WTC11 (cell line): Measurements from ENCODE around the gene RIPOR3. TPM values are rescaled to one million over a fixed set of nuclear protein-coding genes. Genes with fewer than 3 reads are reported as not detected.

Source experiments
- ATAC-seq: fragments of 200-7000 bp; cut with Tn5 transposase; 2 replicates; pipeline ENCODE4 v1.10.0; 2021; ENCODE audit warnings: mild to moderate bottlenecking, moderate library complexity
- CTCF ChIA-PET: fragments of 300-600 bp; sonication (Branson Sonifier 250); formaldehyde crosslinking; loops from one replicate; lab custom pipeline; 2021; ENCODE audit warnings: antibody characterized with exemption; lab: Charles Lee
- POLR2A ChIA-PET: fragments of 350-600 bp; sonication (Branson Sonifier 250); formaldehyde crosslinking; loops from one replicate; lab custom pipeline; 2021; ENCODE audit warnings: antibody characterized with exemption; lab: Charles Lee
- DNase-seq: peaks from one replicate; pipeline ENCODE4 v3.0.0; 2021; ENCODE audit warnings: low spot score
- H3K27ac Mint-ChIP-seq: 2 replicates; pipeline ENCODE4 v1.8.0; 2021; ENCODE audit warnings: mixed read lengths
- H3K27me3 Mint-ChIP-seq: 2 replicates; pipeline ENCODE4 v1.8.0; 2021; ENCODE audit warnings: low read depth, mild to moderate bottlenecking, moderate library complexity, mixed read lengths
- H3K36me3 Mint-ChIP-seq: 2 replicates; pipeline ENCODE4 v1.8.0; 2021; ENCODE audit warnings: mixed read lengths
- H3K4me1 Mint-ChIP-seq: 2 replicates; pipeline ENCODE4 v1.8.0; 2022; ENCODE audit warnings: mixed read lengths
- H3K4me3 Mint-ChIP-seq: 2 replicates; pipeline ENCODE4 v1.8.0; 2021; ENCODE audit warnings: mild to moderate bottlenecking, moderate library complexity, mixed read lengths
- H3K9me3 Mint-ChIP-seq: 2 replicates; pipeline ENCODE4 v1.8.0; 2021; ENCODE audit warnings: mixed read lengths
- JUN ChIP-seq: sonication (generic); formaldehyde crosslinking; IDR thresholded peaks from 2 replicates; pipeline ENCODE4 v1.8.0; 2023; ENCODE audit warnings: mild to moderate bottlenecking, missing genetic modification reagents
- NFATC4 ChIP-seq: fragments of 250-450 bp; sonication (Bioruptor Pico); IDR thresholded peaks from 2 replicates; pipeline ENCODE4 v1.9.0; 2021; ENCODE audit warnings: mild to moderate bottlenecking
- RELA ChIP-seq: sonication (generic); formaldehyde crosslinking; IDR thresholded peaks from 2 replicates; pipeline ENCODE4 v1.8.1; 2022; ENCODE audit warnings: missing genetic modification reagents, mild to moderate bottlenecking, borderline replicate concordance
- SOX15 ChIP-seq: fragments of 250-450 bp; sonication (Bioruptor Pico); IDR thresholded peaks from 2 replicates; pipeline ENCODE4 v1.9.0; 2021; ENCODE audit warnings: mild to moderate bottlenecking
- ZNF671 ChIP-seq: fragments of 250-450 bp; sonication (Bioruptor Pico); IDR thresholded peaks from 2 replicates; pipeline ENCODE4 v1.8.0; 2021; ENCODE audit warnings: mild to moderate bottlenecking
- total RNA-seq: library from RNA; stranded (reverse); gene quantifications from 3 replicates; pipeline ENCODE4 v1.2.3, GENCODE V29; 2021
- TF ChIP-seq, protein P1 (sequence below): sonication (generic); formaldehyde crosslinking; IDR thresholded peaks from 2 replicates; pipeline ENCODE4 v1.8.1; 2023; ENCODE audit warnings: mild to moderate bottlenecking, missing genetic modification reagents, borderline replicate concordance
- TF ChIP-seq, protein P2 (sequence below): fragments of 250-450 bp; sonication (Bioruptor Pico); IDR thresholded peaks from 2 replicates; pipeline ENCODE4 v2.1.2; 2022; ENCODE audit warnings: mild to moderate bottlenecking, moderate library complexity
- TF ChIP-seq, protein P3 (sequence below): fragments of 200-600 bp; IDR thresholded peaks from 2 replicates; pipeline ENCODE4 v1.8.0; 2022; ENCODE audit warnings: antibody characterized with exemption
- TF ChIP-seq, protein P4 (sequence below): sonication (generic); formaldehyde crosslinking; IDR thresholded peaks from 2 replicates; pipeline ENCODE4 v1.8.0; 2022; ENCODE audit warnings: mild to moderate bottlenecking, missing genetic modification reagents

Gene RIPOR3
- total RNA-seq, 1 experiment from 2014 or later, result 6.5 TPM

DNA sequence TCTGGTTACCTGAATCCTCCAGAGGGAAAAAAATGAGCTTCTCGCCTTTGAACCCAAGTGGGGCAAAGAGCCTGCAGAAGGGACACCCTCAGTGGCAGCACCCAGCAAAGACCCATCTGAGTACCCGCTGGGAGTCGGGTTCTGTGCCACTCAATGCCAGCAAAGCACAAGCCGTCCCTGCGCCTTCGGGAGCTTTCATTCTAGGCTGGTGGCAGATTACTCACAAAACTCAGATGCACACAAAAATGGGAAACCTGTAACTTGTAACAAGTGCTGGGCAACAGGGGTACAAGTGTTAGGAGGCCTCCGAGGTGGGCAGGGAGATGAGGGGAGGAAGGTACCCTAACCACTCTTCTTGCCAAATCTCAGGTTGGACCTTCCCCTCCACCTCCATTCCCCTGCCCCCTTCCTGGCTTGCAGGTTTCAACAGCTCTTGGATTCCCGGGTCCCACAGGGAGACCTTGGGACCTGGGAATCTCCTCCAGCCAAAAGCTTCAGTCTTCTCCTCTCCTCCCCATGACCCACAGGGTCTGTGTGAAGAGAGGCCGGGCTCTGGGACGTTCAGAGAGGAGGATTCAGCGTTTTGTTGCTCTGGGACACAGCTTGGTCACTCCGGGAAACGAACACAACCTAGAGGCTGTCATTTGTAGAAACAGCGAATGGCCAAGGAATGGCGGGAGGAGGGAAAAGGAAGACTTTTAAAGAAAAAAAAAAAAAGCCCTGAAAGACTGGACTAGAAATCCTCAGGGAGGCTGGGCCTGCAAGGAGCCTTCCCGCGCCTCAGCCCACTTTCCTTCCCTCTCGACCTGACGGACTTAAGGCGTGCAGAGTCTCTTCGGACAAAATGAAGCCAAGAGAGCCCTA, 38.8 kb upstream of the RIPOR3 start:
- no peaks in the 10 kb centered on the region for H3K27me3 Mint-ChIP-seq
- H3K36me3 Mint-ChIP-seq, result peaks cover 9% of the 10 kb centered on the region; the same call in 1 of the 2 replicates
- H3K4me1 Mint-ChIP-seq, result peaks cover 32% of the 10 kb centered on the region
- ChIA-PET POLR2A (interaction anchor here (0.9 to 1.7 kb wide), 3 partner anchors 12 to 202 kb away, joined by 3 to 4 read pairs (median 3); partner anchors contain the start of gene ADNP), CTCF (interaction anchor here (0.7 to 4.9 kb wide), 12 partner anchors 12 to 201 kb away, joined by 3 to 39 read pairs (median 8); partner anchors contain the start of genes ADNP, BCAS4 and RIPOR3)
- H3K9me3 Mint-ChIP-seq, result no peaks in the 10 kb centered on the region
- ATAC-seq, result peak; percentile 1
- peak overlapping the region; percentile 95 for H3K27ac Mint-ChIP-seq
- DNase-seq, result no peak
- peak overlapping the region; percentile 79 for H3K4me3 Mint-ChIP-seq
- TF ChIP-seq, protein P1, sequence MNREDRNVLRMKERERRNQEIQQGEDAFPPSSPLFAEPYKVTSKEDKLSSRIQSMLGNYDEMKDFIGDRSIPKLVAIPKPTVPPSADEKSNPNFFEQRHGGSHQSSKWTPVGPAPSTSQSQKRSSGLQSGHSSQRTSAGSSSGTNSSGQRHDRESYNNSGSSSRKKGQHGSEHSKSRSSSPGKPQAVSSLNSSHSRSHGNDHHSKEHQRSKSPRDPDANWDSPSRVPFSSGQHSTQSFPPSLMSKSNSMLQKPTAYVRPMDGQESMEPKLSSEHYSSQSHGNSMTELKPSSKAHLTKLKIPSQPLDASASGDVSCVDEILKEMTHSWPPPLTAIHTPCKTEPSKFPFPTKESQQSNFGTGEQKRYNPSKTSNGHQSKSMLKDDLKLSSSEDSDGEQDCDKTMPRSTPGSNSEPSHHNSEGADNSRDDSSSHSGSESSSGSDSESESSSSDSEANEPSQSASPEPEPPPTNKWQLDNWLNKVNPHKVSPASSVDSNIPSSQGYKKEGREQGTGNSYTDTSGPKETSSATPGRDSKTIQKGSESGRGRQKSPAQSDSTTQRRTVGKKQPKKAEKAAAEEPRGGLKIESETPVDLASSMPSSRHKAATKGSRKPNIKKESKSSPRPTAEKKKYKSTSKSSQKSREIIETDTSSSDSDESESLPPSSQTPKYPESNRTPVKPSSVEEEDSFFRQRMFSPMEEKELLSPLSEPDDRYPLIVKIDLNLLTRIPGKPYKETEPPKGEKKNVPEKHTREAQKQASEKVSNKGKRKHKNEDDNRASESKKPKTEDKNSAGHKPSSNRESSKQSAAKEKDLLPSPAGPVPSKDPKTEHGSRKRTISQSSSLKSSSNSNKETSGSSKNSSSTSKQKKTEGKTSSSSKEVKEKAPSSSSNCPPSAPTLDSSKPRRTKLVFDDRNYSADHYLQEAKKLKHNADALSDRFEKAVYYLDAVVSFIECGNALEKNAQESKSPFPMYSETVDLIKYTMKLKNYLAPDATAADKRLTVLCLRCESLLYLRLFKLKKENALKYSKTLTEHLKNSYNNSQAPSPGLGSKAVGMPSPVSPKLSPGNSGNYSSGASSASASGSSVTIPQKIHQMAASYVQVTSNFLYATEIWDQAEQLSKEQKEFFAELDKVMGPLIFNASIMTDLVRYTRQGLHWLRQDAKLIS (CRISPR knock-in tag), result 0 out of 2 replicates have a peak, but pooled peaks have one; percentile 33
- no peak for TF ChIP-seq SOX15 (CRISPR knock-in tag)

DNA sequence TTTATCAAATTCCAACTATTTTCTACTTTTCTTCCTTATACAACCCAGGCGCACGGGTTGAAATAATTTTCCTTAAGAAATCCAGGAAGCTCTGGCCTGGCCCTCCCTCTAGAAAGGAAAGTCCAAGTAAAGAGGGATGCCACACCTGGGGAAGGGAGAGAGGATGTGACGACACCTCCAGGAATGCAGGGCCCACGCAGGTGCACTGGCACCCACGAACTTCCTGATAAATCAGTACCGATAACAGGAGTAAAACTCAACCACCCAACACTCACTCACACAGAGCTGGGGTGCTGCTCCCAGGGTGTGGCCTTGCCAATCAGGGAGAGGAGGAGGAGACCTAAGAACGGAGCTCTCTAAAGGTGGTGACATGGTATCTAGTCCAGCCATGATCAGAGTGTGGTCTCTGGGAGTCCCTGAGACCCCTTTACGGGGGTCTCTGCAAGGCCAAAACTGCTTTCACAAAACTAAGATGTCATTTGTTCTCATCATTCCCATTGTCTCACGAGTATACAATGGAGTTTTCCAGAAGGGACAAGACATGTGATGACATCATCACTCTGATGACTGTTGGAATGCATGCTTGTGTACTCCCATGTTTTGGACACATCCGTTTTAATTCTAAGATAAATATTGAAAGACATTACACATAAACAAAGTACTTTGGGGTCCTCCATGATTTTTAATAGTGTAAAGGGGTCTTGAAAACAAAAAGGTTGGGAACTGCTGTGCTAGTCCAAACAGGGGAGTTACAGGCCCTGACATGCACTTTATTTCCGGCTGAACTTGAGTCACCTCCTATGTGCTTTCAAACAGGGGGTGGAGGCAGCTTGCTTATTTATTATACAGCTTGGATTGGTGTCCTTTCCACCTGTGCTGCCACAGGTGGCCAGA, 37.9 kb upstream of the RIPOR3 start:
- DNase-seq (no peak), ATAC-seq (no peak)
- ChIA-PET CTCF (interaction anchor here (0.7 to 4.9 kb wide), 12 partner anchors 11 to 202 kb away, joined by 3 to 39 read pairs (median 7); partner anchors contain the start of genes ADNP, BCAS4 and RIPOR3), POLR2A (interaction anchor here (1.7 kb wide), 1 partner anchor 11 kb away, joined by 3 read pairs; no protein-coding TSS in a partner anchor)
- Mint-ChIP-seq H3K27me3 (no peaks in the 10 kb centered on the region), H3K36me3 (peaks cover 6% of the 10 kb centered on the region; the same call in 1 of the 2 replicates), H3K4me3 (peak overlapping the region; percentile 79; the same call in 1 of the 2 replicates), H3K9me3 (no peaks in the 10 kb centered on the region), H3K27ac (no peak overlapping the region), H3K4me1 (peaks cover 31% of the 10 kb centered on the region)
- TF ChIP-seq, protein P2, sequence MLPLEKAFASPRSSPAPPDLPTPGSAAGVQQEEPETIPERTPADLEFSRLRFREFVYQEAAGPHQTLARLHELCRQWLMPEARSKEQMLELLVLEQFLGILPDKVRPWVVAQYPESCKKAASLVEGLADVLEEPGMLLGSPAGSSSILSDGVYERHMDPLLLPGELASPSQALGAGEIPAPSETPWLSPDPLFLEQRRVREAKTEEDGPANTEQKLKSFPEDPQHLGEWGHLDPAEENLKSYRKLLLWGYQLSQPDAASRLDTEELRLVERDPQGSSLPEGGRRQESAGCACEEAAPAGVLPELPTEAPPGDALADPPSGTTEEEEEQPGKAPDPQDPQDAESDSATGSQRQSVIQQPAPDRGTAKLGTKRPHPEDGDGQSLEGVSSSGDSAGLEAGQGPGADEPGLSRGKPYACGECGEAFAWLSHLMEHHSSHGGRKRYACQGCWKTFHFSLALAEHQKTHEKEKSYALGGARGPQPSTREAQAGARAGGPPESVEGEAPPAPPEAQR (CRISPR knock-in tag), result no peak
- TF ChIP-seq, protein P3, sequence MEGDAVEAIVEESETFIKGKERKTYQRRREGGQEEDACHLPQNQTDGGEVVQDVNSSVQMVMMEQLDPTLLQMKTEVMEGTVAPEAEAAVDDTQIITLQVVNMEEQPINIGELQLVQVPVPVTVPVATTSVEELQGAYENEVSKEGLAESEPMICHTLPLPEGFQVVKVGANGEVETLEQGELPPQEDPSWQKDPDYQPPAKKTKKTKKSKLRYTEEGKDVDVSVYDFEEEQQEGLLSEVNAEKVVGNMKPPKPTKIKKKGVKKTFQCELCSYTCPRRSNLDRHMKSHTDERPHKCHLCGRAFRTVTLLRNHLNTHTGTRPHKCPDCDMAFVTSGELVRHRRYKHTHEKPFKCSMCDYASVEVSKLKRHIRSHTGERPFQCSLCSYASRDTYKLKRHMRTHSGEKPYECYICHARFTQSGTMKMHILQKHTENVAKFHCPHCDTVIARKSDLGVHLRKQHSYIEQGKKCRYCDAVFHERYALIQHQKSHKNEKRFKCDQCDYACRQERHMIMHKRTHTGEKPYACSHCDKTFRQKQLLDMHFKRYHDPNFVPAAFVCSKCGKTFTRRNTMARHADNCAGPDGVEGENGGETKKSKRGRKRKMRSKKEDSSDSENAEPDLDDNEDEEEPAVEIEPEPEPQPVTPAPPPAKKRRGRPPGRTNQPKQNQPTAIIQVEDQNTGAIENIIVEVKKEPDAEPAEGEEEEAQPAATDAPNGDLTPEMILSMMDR, result no peak
- TF ChIP-seq JUN, result no peak
- TF ChIP-seq, protein P1 (CRISPR knock-in tag), result no peak
- no peak for TF ChIP-seq NFATC4 (CRISPR knock-in tag)
- TF ChIP-seq RELA (CRISPR knock-in tag), result no peak
- no peak for TF ChIP-seq ZNF671 (CRISPR knock-in tag)
- TF ChIP-seq, protein P4, sequence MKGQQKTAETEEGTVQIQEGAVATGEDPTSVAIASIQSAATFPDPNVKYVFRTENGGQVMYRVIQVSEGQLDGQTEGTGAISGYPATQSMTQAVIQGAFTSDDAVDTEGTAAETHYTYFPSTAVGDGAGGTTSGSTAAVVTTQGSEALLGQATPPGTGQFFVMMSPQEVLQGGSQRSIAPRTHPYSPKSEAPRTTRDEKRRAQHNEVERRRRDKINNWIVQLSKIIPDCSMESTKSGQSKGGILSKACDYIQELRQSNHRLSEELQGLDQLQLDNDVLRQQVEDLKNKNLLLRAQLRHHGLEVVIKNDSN (CRISPR knock-in tag), result no peak
